Activated B cell treated with CpG ODN at 0.5 μM for 24 hours (primary cell): Measurements from ENCODE around the gene TMEM232. TPM values are rescaled to one million over a fixed set of nuclear protein-coding genes. Genes with fewer than 3 reads are reported as not detected.
A peak's percentile ranks its signal among the peaks of the same experiment; 100 is the strongest.

Source experiments
- ATAC-seq: fragments of 200-7000 bp; cut with Tn5 transposase; one replicate; pipeline ENCODE4 v1.10.0; 2021; ENCODE audit warnings: low read depth, mild to moderate bottlenecking, moderate library complexity
- CTCF ChIA-PET: fragments of 350-600 bp; sonication (Branson Sonifier 250); formaldehyde crosslinking; loops from one replicate; lab custom pipeline; 2021; ENCODE audit warnings: antibody characterized with exemption; lab: Charles Lee
- POLR2A ChIA-PET: fragments of 350-600 bp; sonication (Branson Sonifier 250); formaldehyde crosslinking; loops from one replicate; lab custom pipeline; 2021; ENCODE audit warnings: antibody characterized with exemption; lab: Charles Lee
- DNase-seq: peaks from one replicate; pipeline ENCODE4 v3.0.0; 2022
- H3K27ac Mint-ChIP-seq: one replicate; pipeline ENCODE4 v1.8.0; 2020; ENCODE audit warnings: mixed read lengths
- H3K27me3 Mint-ChIP-seq: one replicate; pipeline ENCODE4 v1.8.0; 2021; ENCODE audit warnings: mixed read lengths
- H3K36me3 Mint-ChIP-seq: one replicate; pipeline ENCODE4 v1.8.0; 2021; ENCODE audit warnings: low read depth, mixed read lengths
- H3K4me1 Mint-ChIP-seq: one replicate; pipeline ENCODE4 v1.8.0; 2021; ENCODE audit warnings: mixed read lengths
- H3K4me3 Mint-ChIP-seq: one replicate; pipeline ENCODE4 v1.8.0; 2020; ENCODE audit warnings: mild to moderate bottlenecking, mixed read lengths
- H3K9me3 Mint-ChIP-seq: one replicate; pipeline ENCODE4 v1.8.0; 2020; ENCODE audit warnings: mixed read lengths
- intact Hi-C: fragments of 100-400 bp; cut with micrococcal nuclease; formaldehyde crosslinking; loops from one replicate; pipeline ENCODE4 v1.15.1; 2024
- total RNA-seq: library from RNA; stranded (reverse); gene quantifications from 2 replicates; pipeline ENCODE4 v1.2.3, GENCODE V29; 2022
- TF ChIP-seq, protein P1 (sequence below): fragments of 200-600 bp; IDR thresholded peaks from one replicate; pipeline ENCODE4 v1.8.0; 2022; ENCODE audit warnings: antibody characterized with exemption, mild to moderate bottlenecking

TMEM232 gene
- total RNA-seq, 1 donor from 2014 or later: 2.8 TPM

DNA sequence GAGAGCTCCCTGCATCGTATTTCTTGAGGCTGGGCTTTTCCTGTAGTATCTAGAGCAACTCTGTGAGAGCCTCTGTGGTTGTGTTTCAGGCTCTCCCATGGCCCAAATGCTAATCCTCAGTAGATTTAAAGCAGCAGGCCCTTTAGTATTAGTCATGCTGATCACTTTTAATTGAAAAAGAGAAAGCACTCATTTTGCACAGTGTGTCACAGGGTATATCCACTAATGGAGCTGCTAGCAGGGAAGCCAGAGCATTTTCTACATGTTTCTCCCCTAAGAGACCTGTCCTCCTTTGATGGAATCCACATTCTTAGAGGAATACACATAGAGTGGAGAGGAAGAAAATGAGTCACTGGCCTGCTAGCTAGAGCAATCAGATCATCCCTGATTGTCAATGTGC lies 348.5 kb downstream of the TMEM232 start:
- ChIA-PET POLR2A (no interaction called here), CTCF (no interaction called here)
- no peak for DNase-seq
- no peak for ATAC-seq
- TF ChIP-seq, protein P1, sequence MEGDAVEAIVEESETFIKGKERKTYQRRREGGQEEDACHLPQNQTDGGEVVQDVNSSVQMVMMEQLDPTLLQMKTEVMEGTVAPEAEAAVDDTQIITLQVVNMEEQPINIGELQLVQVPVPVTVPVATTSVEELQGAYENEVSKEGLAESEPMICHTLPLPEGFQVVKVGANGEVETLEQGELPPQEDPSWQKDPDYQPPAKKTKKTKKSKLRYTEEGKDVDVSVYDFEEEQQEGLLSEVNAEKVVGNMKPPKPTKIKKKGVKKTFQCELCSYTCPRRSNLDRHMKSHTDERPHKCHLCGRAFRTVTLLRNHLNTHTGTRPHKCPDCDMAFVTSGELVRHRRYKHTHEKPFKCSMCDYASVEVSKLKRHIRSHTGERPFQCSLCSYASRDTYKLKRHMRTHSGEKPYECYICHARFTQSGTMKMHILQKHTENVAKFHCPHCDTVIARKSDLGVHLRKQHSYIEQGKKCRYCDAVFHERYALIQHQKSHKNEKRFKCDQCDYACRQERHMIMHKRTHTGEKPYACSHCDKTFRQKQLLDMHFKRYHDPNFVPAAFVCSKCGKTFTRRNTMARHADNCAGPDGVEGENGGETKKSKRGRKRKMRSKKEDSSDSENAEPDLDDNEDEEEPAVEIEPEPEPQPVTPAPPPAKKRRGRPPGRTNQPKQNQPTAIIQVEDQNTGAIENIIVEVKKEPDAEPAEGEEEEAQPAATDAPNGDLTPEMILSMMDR: no peak
- H3K4me1 Mint-ChIP-seq: no peaks in the 10 kb centered on the region
- no peak overlapping the region for H3K27ac Mint-ChIP-seq
- H3K36me3 Mint-ChIP-seq: no peaks in the 10 kb centered on the region
- intact Hi-C loops: loop anchor here (10.0 kb wide), 1 partner anchor 1993 kb away; the partner anchor contains the start of gene FBXL17
- no peaks in the 10 kb centered on the region for H3K27me3 Mint-ChIP-seq
- no peaks in the 10 kb centered on the region for H3K9me3 Mint-ChIP-seq
- no peak overlapping the region for H3K4me3 Mint-ChIP-seq

DNA sequence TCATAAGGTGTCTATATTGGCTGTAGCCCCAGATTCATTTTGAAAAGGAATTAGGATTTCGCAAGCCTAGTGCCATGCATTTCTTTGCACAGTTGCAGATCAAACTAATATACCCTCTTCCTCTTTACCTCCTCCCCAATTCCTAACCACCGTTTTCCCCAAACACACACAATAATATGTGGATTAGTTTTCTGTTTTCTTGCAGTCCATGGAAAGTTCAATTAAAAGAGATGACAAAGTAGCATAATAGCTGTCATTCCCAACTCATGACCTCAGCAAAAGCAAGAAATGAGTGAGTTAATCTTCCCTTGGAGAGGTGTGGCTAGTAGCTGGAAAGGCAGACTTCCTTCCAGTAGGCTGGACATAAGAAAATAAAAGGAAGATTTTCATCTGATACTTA lies 349.1 kb downstream of the TMEM232 start:
- Mint-ChIP-seq H3K9me3 (no peaks in the 10 kb centered on the region), H3K27me3 (no peaks in the 10 kb centered on the region), H3K27ac (no peak overlapping the region), H3K4me1 (peaks cover under 1% of the 10 kb centered on the region), H3K36me3 (no peaks in the 10 kb centered on the region), H3K4me3 (no peak overlapping the region)
- ChIA-PET CTCF (no interaction called here), POLR2A (no interaction called here)
- DNase-seq: no peak
- ATAC-seq: no peak
- TF ChIP-seq, protein P1: no peak
- intact Hi-C loops: loop anchor here (10.0 kb wide), 1 partner anchor 1993 kb away; the partner anchor contains the start of gene FBXL17

DNA sequence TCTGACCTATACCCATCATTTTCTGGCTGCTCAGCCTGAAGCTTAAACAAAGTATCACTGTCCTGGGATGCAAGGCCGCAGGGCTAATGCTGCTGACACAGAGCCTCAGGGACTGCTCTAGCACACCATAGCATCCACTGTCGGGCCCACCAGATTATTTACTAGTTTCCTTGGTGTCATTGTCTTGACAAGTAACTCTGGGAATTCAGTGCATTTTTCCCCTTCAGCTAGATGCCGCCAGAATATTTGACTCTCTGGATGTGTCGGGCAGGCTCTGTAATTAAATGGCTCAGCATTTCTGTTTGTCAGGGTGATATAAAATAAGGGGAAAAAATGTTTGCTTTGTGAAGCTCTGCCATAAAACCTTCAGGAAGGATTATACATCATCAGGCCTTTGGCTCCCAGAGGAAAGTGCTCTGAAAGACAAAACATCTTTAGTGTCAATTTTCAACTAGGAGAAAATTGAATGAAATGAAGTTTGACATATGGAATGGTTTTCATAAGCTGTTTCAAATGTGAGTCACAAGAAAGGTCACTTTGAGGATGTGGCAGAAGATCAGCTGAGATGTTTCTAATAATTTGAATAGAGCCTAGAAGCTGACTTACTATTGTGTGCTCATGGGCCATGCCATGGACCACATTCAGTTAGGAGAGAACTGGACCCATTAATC lies 350.1 kb downstream of the TMEM232 start:
- no peaks in the 10 kb centered on the region for H3K9me3 Mint-ChIP-seq
- ChIA-PET POLR2A (no interaction called here), CTCF (no interaction called here)
- TF ChIP-seq, protein P1: no peak
- peaks cover 10% of the 10 kb centered on the region for H3K4me1 Mint-ChIP-seq
- ATAC-seq (no peak), DNase-seq (no peak)
- H3K27ac Mint-ChIP-seq: no peak overlapping the region
- intact Hi-C loops: loop anchor here (10.0 kb wide), 1 partner anchor 1992 kb away; the partner anchor contains the start of gene FBXL17
- no peak overlapping the region for H3K4me3 Mint-ChIP-seq
- no peaks in the 10 kb centered on the region for H3K36me3 Mint-ChIP-seq
- no peaks in the 10 kb centered on the region for H3K27me3 Mint-ChIP-seq

DNA sequence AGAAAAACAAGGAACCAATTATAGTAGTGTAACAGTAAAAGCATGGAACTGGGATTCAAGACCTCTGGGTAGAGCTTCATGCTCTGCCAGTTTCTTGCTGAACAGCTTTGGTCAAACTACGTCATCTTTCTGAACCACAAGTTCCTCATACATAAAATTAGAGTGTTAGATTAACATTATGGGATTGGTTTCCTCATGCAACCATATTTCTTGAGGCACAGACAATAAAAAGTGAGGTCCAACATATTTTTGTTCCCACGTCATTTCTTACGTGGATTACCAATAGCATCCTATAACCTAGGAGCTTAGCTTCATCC lies 354.8 kb downstream of the TMEM232 start:
- TF ChIP-seq, protein P1: no peak
- peak overlapping the region; percentile 55 for H3K4me3 Mint-ChIP-seq
- H3K9me3 Mint-ChIP-seq: no peaks in the 10 kb centered on the region
- DNase-seq (no peak), ATAC-seq (peak; percentile 87)
- peaks cover 22% of the 10 kb centered on the region for H3K4me1 Mint-ChIP-seq
- ChIA-PET POLR2A (no interaction called here), CTCF (no interaction called here)
- no peaks in the 10 kb centered on the region for H3K27me3 Mint-ChIP-seq
- H3K36me3 Mint-ChIP-seq: no peaks in the 10 kb centered on the region
- H3K27ac Mint-ChIP-seq: peak overlapping the region; percentile 20
- intact Hi-C loops: loop anchor here (5.0 to 10.0 kb wide), 3 partner anchors 366 to 1987 kb away; partner anchors contain the start of genes FBXL17 and SLC25A46

DNA sequence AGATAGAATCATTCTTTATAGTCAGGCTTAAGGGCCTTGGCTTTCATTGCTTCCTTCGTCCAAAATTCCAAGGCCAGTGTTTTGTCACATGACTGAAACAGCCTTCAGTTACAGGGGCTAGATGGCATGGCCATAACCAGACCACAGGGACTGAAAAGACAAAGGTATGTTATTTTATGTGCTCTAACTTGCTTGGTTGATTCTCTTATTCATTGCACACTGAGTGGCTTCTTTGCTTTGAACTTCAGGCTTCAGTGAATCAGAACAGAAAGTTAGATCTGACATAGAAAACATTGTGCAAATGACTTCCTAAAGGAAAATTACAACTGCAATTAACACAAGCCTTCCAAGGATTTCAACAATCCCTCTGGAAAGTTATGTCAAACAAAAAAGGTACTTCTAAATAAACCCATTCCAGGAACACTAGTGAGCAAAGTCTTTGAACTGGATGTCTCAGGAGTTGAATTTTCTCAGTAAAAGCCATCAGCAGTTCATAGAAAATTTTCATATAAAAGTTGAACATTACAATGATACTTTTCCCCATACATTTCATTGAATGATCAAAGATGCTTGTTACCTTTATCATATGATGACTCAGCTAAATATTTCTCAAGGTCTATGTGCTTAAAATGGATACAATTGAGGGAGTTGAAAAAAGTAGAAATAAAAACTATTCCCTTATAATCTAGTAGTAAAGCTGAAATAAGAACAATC lies 355.3 kb downstream of the TMEM232 start:
- TF ChIP-seq, protein P1: no peak
- ATAC-seq: peak; percentile 45
- CTCF ChIA-PET: no interaction called here
- Mint-ChIP-seq H3K4me3 (peak overlapping the region; percentile 55), H3K27ac (peak overlapping the region; percentile 31), H3K27me3 (no peaks in the 10 kb centered on the region), H3K9me3 (no peaks in the 10 kb centered on the region), H3K36me3 (no peaks in the 10 kb centered on the region), H3K4me1 (peaks cover 22% of the 10 kb centered on the region)
- intact Hi-C loops: loop anchor here (5.0 to 10.0 kb wide), 3 partner anchors 366 to 1986 kb away; partner anchors contain the start of genes FBXL17 and SLC25A46
- DNase-seq: no peak
- POLR2A ChIA-PET: no interaction called here
